ENCODE measurements around the gene RCVRN.

- TF ChIP-seq POLR2A (IDR thresholded peaks at IDR 0.05) (no peak), CTCF (IDR thresholded peaks at IDR 0.05) (peak; percentile 70 to 87 (median 78))
These were observed 19.7 kb upstream of the RCVRN start for GRCh38 chr17:9924735-9925191.

All from right lobe of liver (tissue), 4 donors.